Body of pancreas (tissue), 4 donors: ENCODE results near the gene APBA1. TPM values are rescaled to one million over a fixed set of nuclear protein-coding genes. Genes with fewer than 3 reads are reported as not detected.

Experiments used
- ATAC-seq: fragments of 150-250 bp; one replicate; pipeline ENCODE4 v1.9.1; 2016
- DNase-seq, 4 donors: peaks; one replicate each; pipeline ENCODE4 v3.0.0-alpha.2; 2019
- H3K27ac ChIP-seq, 4 donors: fragments of 200-600 bp; sonication (generic); 1 replicate in 3 of 4; 2 replicates in 1 of 4; pipeline versions ENCODE4 v1.5.1 to v1.6.1; 2016 to 2019; ENCODE audit warnings: mild to moderate bottlenecking in 1 of 4, mixed read lengths in 1 of 4, moderate library complexity in 1 of 4
- H3K27me3 ChIP-seq, 2 donors: fragments of 200-600 bp; sonication (generic); one replicate each; pipeline ENCODE4 v1.6.0; 2016; ENCODE audit warnings: mild to moderate bottlenecking in 1 of 2
- H3K36me3 ChIP-seq, 2 donors: fragments of 200-600 bp; sonication (generic); replicated peaks in 1 of 2; 2 replicates each; pipeline ENCODE4 v1.5.1; 2016; ENCODE audit warnings: low read depth in 2 of 2; ENCODE audit not compliant: insufficient read depth in 1 of 2
- H3K4me1 ChIP-seq: fragments of 200-600 bp; sonication (generic); one replicate; pipeline ENCODE4 v1.6.0; 2016
- H3K4me3 ChIP-seq, 2 donors: fragments of 200-600 bp; sonication (generic); 1 replicate in 1 of 2; 2 replicates in 1 of 2; pipeline ENCODE4 v1.5.1; 2016 to 2019
- H3K9me3 ChIP-seq, 3 donors: fragments of 200-600 bp; sonication (generic); 1 replicate in 2 of 3; 2 replicates in 1 of 3; pipeline ENCODE4 v1.5.1; 2016
- POLR2A ChIP-seq, 3 donors: fragments of 450-650 bp; IDR thresholded peaks; one replicate each; pipeline ENCODE4 v1.6.1; 2016; ENCODE audit warnings: antibody characterized with exemption in 3 of 3, mild to moderate bottlenecking in 2 of 3
- WGBS, 2 donors: methylation state at CpG; one replicate each; pipeline ENCODE4 v1.1.5; 2017; 5-methylcytosine and 5-hydroxymethylcytosine counted together
- intact Hi-C: fragments of 100-400 bp; cut with DNase I; formaldehyde crosslinking; loops from one replicate; pipeline ENCODE4 v1.15.1; 2023
- total RNA-seq, 2 donors: library from RNA; depleted of rRNA; stranded (reverse); fragments of >200 nt; gene quantifications; one replicate each; pipeline ENCODE4 v1.1.0, GENCODE V29; 2016
- TF ChIP-seq, protein P1 (sequence below), 7 experiments: fragments of 450-650 bp in 4 of 7; fragments of 200-600 bp in 3 of 7; sonication (generic) in 3 of 7; IDR thresholded peaks; one replicate each; pipeline ENCODE4 v1.5.1; 2016 to 2019; ENCODE audit warnings: antibody characterized with exemption in 7 of 7

The APBA1 gene
- total RNA-seq, 2 donors from 2014 or later = 3.3 to 3.6 TPM

- ATAC-seq (no peak), DNase-seq (no peak)
- no peaks in the 10 kb centered on the region for H3K36me3 ChIP-seq
- no peaks in the 10 kb centered on the region for H3K9me3 ChIP-seq
- WGBS, 2 donors = 56 to 79% methylated on average over 2 of the region's 2 CpGs
- no peaks in the 10 kb centered on the region for H3K27me3 ChIP-seq
- no peak overlapping the region for H3K4me3 ChIP-seq
- TF ChIP-seq, protein P1, sequence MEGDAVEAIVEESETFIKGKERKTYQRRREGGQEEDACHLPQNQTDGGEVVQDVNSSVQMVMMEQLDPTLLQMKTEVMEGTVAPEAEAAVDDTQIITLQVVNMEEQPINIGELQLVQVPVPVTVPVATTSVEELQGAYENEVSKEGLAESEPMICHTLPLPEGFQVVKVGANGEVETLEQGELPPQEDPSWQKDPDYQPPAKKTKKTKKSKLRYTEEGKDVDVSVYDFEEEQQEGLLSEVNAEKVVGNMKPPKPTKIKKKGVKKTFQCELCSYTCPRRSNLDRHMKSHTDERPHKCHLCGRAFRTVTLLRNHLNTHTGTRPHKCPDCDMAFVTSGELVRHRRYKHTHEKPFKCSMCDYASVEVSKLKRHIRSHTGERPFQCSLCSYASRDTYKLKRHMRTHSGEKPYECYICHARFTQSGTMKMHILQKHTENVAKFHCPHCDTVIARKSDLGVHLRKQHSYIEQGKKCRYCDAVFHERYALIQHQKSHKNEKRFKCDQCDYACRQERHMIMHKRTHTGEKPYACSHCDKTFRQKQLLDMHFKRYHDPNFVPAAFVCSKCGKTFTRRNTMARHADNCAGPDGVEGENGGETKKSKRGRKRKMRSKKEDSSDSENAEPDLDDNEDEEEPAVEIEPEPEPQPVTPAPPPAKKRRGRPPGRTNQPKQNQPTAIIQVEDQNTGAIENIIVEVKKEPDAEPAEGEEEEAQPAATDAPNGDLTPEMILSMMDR (IDR thresholded peaks at IDR 0.05) = no peak
- no peak for TF ChIP-seq POLR2A (IDR thresholded peaks at IDR 0.05)
- intact Hi-C loops = no loop called here
- H3K27ac ChIP-seq = no peak overlapping the region
- no peaks in the 10 kb centered on the region for H3K4me1 ChIP-seq
These were observed 294.2 kb downstream of the APBA1 start for GRCh38 chr9:69377981-69378380.

Other genes starting within 250 kb of the APBA1 start
- gene PTAR1, start 87.6 kb upstream of the APBA1 start, total RNA-seq = 10 to 100 TPM; 35.8 to 41.9 TPM
- gene CFAP95, start 148.4 kb upstream of the APBA1 start, total RNA-seq = 1 to 10 TPM in 1 of 2 donors, not detected in 1; 2.1 TPM